ENCODE results near the gene ATG2A.

ATG2A gene

DNA sequence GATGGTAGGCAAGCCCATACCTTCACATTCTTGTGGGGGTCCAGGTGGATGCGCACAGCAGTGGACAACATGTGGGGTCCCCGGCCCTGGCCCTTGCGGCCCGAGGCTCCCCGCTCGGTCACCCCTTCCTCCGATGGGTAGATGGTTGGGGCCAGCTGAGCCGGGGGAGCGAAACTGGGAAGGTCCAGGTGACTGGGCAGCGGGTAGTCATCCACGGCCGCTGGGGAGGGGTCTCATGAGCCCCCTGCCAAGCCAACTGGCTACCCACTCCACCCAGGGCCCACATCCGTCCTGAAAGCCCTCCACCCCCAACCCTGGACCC is 10.7 kb downstream of the ATG2A start:
- no peaks in the 10 kb centered on the region for H3K79me2 ChIP-seq (ENCODE audit: insufficient read depth, low read depth)
- TF ChIP-seq, protein P1, sequence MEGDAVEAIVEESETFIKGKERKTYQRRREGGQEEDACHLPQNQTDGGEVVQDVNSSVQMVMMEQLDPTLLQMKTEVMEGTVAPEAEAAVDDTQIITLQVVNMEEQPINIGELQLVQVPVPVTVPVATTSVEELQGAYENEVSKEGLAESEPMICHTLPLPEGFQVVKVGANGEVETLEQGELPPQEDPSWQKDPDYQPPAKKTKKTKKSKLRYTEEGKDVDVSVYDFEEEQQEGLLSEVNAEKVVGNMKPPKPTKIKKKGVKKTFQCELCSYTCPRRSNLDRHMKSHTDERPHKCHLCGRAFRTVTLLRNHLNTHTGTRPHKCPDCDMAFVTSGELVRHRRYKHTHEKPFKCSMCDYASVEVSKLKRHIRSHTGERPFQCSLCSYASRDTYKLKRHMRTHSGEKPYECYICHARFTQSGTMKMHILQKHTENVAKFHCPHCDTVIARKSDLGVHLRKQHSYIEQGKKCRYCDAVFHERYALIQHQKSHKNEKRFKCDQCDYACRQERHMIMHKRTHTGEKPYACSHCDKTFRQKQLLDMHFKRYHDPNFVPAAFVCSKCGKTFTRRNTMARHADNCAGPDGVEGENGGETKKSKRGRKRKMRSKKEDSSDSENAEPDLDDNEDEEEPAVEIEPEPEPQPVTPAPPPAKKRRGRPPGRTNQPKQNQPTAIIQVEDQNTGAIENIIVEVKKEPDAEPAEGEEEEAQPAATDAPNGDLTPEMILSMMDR (conservative IDR thresholded peaks at IDR 0.05; ENCODE audit: low read depth, low read length), result no peak
- no peak overlapping the region for H2AFZ ChIP-seq (ENCODE audit: low read depth)
- no peak overlapping the region for H3K4me2 ChIP-seq
- no peaks in the 10 kb centered on the region for H3K4me1 ChIP-seq (ENCODE audit: low read depth, poor library complexity, severe bottlenecking)
- H4K20me1 ChIP-seq (ENCODE audit: insufficient read depth), result no peaks in the 10 kb centered on the region
- H3K36me3 ChIP-seq (ENCODE audit: insufficient read depth), result no peaks in the 10 kb centered on the region
- H3K27ac ChIP-seq, result no peak overlapping the region
- no peaks in the 10 kb centered on the region for H3K27me3 ChIP-seq (ENCODE audit: insufficient read depth, low read depth)
- no peak overlapping the region for H3K4me3 ChIP-seq (IDR thresholded peaks at IDR 0.05; ENCODE audit: insufficient read depth, low read depth, low read length)
- H3K9ac ChIP-seq, result no peak overlapping the region

GRCh38 chr11:64905516-64906313 is 11.3 kb downstream of the ATG2A start:
- TF ChIP-seq, protein P1 (conservative IDR thresholded peaks at IDR 0.05; ENCODE audit: low read depth, low read length), result no peak
- H3K27me3 ChIP-seq (ENCODE audit: insufficient read depth, low read depth), result no peaks in the 10 kb centered on the region
- no peak overlapping the region for H3K4me2 ChIP-seq
- H3K4me1 ChIP-seq (ENCODE audit: low read depth, poor library complexity, severe bottlenecking), result no peaks in the 10 kb centered on the region
- H4K20me1 ChIP-seq (ENCODE audit: insufficient read depth), result no peaks in the 10 kb centered on the region
- no peak overlapping the region for H3K27ac ChIP-seq
- no peak overlapping the region for H2AFZ ChIP-seq (ENCODE audit: low read depth)
- H3K36me3 ChIP-seq (ENCODE audit: insufficient read depth), result no peaks in the 10 kb centered on the region
- H3K79me2 ChIP-seq (ENCODE audit: insufficient read depth, low read depth), result no peaks in the 10 kb centered on the region
- no peak overlapping the region for H3K9ac ChIP-seq
- no peak overlapping the region for H3K4me3 ChIP-seq (IDR thresholded peaks at IDR 0.05; ENCODE audit: insufficient read depth, low read depth, low read length)

DNA sequence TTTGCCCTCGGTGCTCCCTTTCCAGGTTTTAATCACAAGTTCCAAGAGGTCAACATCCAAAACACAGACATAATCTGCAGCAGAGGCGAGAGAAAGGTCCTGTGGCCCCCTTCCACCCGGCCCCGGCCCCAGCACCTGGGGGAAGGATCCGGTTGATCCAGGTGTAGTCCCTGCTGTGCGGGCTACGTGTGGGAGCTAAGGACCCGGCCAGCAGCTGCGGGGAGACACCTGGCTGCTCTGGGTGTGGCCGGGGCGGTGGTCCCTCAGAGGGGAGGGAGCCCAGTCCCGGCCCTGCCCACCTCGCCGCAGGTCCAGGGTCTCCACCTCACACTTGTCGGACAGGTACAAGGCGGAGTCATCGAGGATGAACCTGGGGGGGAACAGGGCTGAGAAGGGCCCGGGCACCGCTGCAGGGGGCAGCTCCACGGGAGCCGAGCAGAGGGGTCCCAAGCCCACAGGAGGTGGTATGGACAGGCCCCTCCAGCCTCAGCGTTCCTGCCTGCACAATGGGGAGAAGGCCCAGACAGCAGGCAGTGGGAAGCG is 13.6 kb downstream of the ATG2A start:
- no peaks in the 10 kb centered on the region for H3K27me3 ChIP-seq (ENCODE audit: insufficient read depth, low read depth)
- H3K4me1 ChIP-seq (ENCODE audit: low read depth, poor library complexity, severe bottlenecking), result no peaks in the 10 kb centered on the region
- H3K79me2 ChIP-seq (ENCODE audit: insufficient read depth, low read depth), result no peaks in the 10 kb centered on the region
- TF ChIP-seq, protein P1 (conservative IDR thresholded peaks at IDR 0.05; ENCODE audit: low read depth, low read length), result no peak
- no peak overlapping the region for H3K4me3 ChIP-seq (IDR thresholded peaks at IDR 0.05; ENCODE audit: insufficient read depth, low read depth, low read length)
- no peak overlapping the region for H2AFZ ChIP-seq (ENCODE audit: low read depth)
- H3K9ac ChIP-seq, result no peak overlapping the region
- no peak overlapping the region for H3K27ac ChIP-seq
- no peaks in the 10 kb centered on the region for H4K20me1 ChIP-seq (ENCODE audit: insufficient read depth)
- H3K36me3 ChIP-seq (ENCODE audit: insufficient read depth), result no peaks in the 10 kb centered on the region
- H3K4me2 ChIP-seq, result no peak overlapping the region

GRCh38 chr11:64902102-64902900 is 14.7 kb downstream of the ATG2A start:
- no peak overlapping the region for H2AFZ ChIP-seq (ENCODE audit: low read depth)
- no peak overlapping the region for H3K27ac ChIP-seq
- H3K79me2 ChIP-seq (ENCODE audit: insufficient read depth, low read depth), result no peaks in the 10 kb centered on the region
- TF ChIP-seq, protein P1 (conservative IDR thresholded peaks at IDR 0.05; ENCODE audit: low read depth, low read length), result no peak
- no peaks in the 10 kb centered on the region for H3K36me3 ChIP-seq (ENCODE audit: insufficient read depth)
- H3K27me3 ChIP-seq (ENCODE audit: insufficient read depth, low read depth), result no peaks in the 10 kb centered on the region
- no peak overlapping the region for H3K4me3 ChIP-seq (IDR thresholded peaks at IDR 0.05; ENCODE audit: insufficient read depth, low read depth, low read length)
- no peak overlapping the region for H3K4me2 ChIP-seq
- no peaks in the 10 kb centered on the region for H4K20me1 ChIP-seq (ENCODE audit: insufficient read depth)
- no peaks in the 10 kb centered on the region for H3K4me1 ChIP-seq (ENCODE audit: low read depth, poor library complexity, severe bottlenecking)
- no peak overlapping the region for H3K9ac ChIP-seq
